DND-41 (cell line): ENCODE measurements around the gene LYSET.

ENCODE experiments used
- ATAC-seq: fragments of 200-7000 bp; cut with Tn5 transposase; 3 replicates; pipeline ENCODE4 v1.9.1; 2021; ENCODE audit warnings: low read depth; ENCODE audit not compliant: insufficient read depth
- DNase-seq: peaks from one replicate; pipeline ENCODE4 v3.0.0-alpha.2; 2020
- H2AFZ ChIP-seq: 2 replicates; pipeline ENCODE4 v1.6.0; 2012; ENCODE audit warnings: low read depth, low read length
- H3K27ac ChIP-seq: 2 replicates; pipeline ENCODE4 v1.5.1; 2012; ENCODE audit warnings: low read length, inconsistent platforms
- H3K27me3 ChIP-seq: fragments of 200-600 bp; sonication (generic); 2 replicates; pipeline ENCODE4 v1.6.0; 2012; ENCODE audit warnings: low read length, mild to moderate bottlenecking, inconsistent platforms; ENCODE audit not compliant: insufficient read depth, poor library complexity
- H3K36me3 ChIP-seq: 2 replicates; pipeline ENCODE4 v1.5.1; 2012; ENCODE audit warnings: low read length, inconsistent platforms; ENCODE audit not compliant: insufficient read depth
- H3K4me1 ChIP-seq: 2 replicates; pipeline ENCODE4 v1.5.1; 2012; ENCODE audit warnings: mild to moderate bottlenecking, low read length; ENCODE audit not compliant: insufficient read depth
- H3K4me2 ChIP-seq: 2 replicates; pipeline ENCODE4 v1.6.0; 2012; ENCODE audit warnings: mild to moderate bottlenecking, moderate library complexity, low read length, inconsistent platforms; ENCODE audit not compliant: insufficient read depth
- H3K4me3 ChIP-seq, 2 experiments: fragments of 200-600 bp in 1 of 2; shearing (Covaris generic) in 1 of 2; 2 replicates each; pipeline ENCODE4 v1.5.1; 2012 to 2016; ENCODE audit warnings: inconsistent platforms in 2 of 2, low read length in 2 of 2, mild to moderate bottlenecking in 2 of 2, low read depth in 1 of 2, moderate library complexity in 1 of 2
- H3K79me2 ChIP-seq: 2 replicates; pipeline ENCODE4 v1.6.0; 2012; ENCODE audit warnings: low read length, inconsistent platforms; ENCODE audit not compliant: insufficient read depth
- H3K9ac ChIP-seq: 2 replicates; pipeline ENCODE4 v1.6.0; 2012; ENCODE audit warnings: low read depth, mild to moderate bottlenecking, inconsistent platforms, low read length, moderate library complexity
- H3K9me3 ChIP-seq: 2 replicates; pipeline ENCODE4 v1.5.1; 2012; ENCODE audit warnings: low read length, moderate library complexity, mild to moderate bottlenecking, inconsistent platforms; ENCODE audit not compliant: insufficient read depth, severe bottlenecking
- H4K20me1 ChIP-seq: 2 replicates; pipeline ENCODE4 v1.6.0; 2012; ENCODE audit warnings: low read length; ENCODE audit not compliant: insufficient read depth
- CTCF ChIP-seq: IDR thresholded peaks from 2 replicates; pipeline ENCODE4 v1.5.1; 2012; ENCODE audit warnings: borderline replicate concordance, low read length, moderate library complexity, mild to moderate bottlenecking; ENCODE audit not compliant: poor library complexity, severe bottlenecking; ENCODE audit errors: extremely low read depth
- EZH2 ChIP-seq: IDR thresholded peaks from 3 replicates; pipeline ENCODE4 v1.6.1; 2012; ENCODE audit warnings: borderline replicate concordance, low read depth, mild to moderate bottlenecking, moderate library complexity, low read length, inconsistent platforms; ENCODE audit not compliant: severe bottlenecking

Gene LYSET

GRCh38 chr14:93199031-93199430, 13.9 kb downstream of the LYSET start:
- Histone ChIP-seq H3K4me2 (no peak overlapping the region), H3K9me3 (no peaks in the 10 kb centered on the region), H3K9ac (no peak overlapping the region), H3K36me3 (peaks cover 16% of the 10 kb centered on the region; the same call in 1 of the 2 replicates), H2AFZ (no peak overlapping the region), H3K4me1 (0 out of 2 replicates have a peak, but pooled peaks cover 2% of the 10 kb centered on the region), H3K27me3 (no peaks in the 10 kb centered on the region), H3K4me3 (no peak overlapping the region), H3K79me2 (peaks cover 22% of the 10 kb centered on the region), H4K20me1 (no peaks in the 10 kb centered on the region), H3K27ac (no peak overlapping the region)
- TF ChIP-seq EZH2 (no peak), CTCF (no peak)
- ATAC-seq (no peak), DNase-seq (no peak)

GRCh38 chr14:93200553-93200952, 15.4 kb downstream of the LYSET start:
- Histone ChIP-seq H3K4me3 (no peak overlapping the region), H3K36me3 (peaks cover 22% of the 10 kb centered on the region), H3K79me2 (peaks cover 37% of the 10 kb centered on the region), H3K4me1 (peaks cover 17% of the 10 kb centered on the region), H3K27ac (no peak overlapping the region), H3K27me3 (no peaks in the 10 kb centered on the region), H3K4me2 (no peak overlapping the region), H2AFZ (no peak overlapping the region), H3K9ac (no peak overlapping the region), H3K9me3 (no peaks in the 10 kb centered on the region), H4K20me1 (peaks cover 6% of the 10 kb centered on the region; the same call in 1 of the 2 replicates)
- no peak for DNase-seq
- TF ChIP-seq CTCF: no peak
- no peak for TF ChIP-seq EZH2
- no peak for ATAC-seq

GRCh38 chr14:93201155-93201704, 16.1 kb downstream of the LYSET start:
- H3K9me3 ChIP-seq: no peaks in the 10 kb centered on the region
- peaks cover 44% of the 10 kb centered on the region for H3K79me2 ChIP-seq
- H4K20me1 ChIP-seq: peaks cover 6% of the 10 kb centered on the region; the same call in 1 of the 2 replicates
- peaks cover 23% of the 10 kb centered on the region for H3K4me1 ChIP-seq
- H3K9ac ChIP-seq: no peak overlapping the region
- H3K27ac ChIP-seq: no peak overlapping the region
- TF ChIP-seq CTCF (no peak), EZH2 (no peak)
- H3K36me3 ChIP-seq: peaks cover 22% of the 10 kb centered on the region
- no peak for ATAC-seq
- no peaks in the 10 kb centered on the region for H3K27me3 ChIP-seq
- H2AFZ ChIP-seq: no peak overlapping the region
- no peak overlapping the region for H3K4me2 ChIP-seq
- DNase-seq: no peak
- no peak overlapping the region for H3K4me3 ChIP-seq
